GM12878 (cell line): Measurements from ENCODE around the gene UST. TPM values are rescaled to one million over a fixed set of nuclear protein-coding genes. Genes with fewer than 3 reads are reported as not detected.

ENCODE experiments used
- ATAC-seq: fragments of 200-7000 bp; cut with Tn5 transposase; 3 replicates; pipeline ENCODE4 v1.9.1; 2020; ENCODE audit warnings: mild to moderate bottlenecking, moderate library complexity
- BruUV-seq: library from RNA; stranded (reverse); fragments of 400-500 nt; replicated peaks from 2 replicates; lab custom pipeline; 2021; lab: Mats Ljungman, UMichigan
- CTCF ChIA-PET: fragments of 300-600 bp; sonication (Branson Sonifier 250); formaldehyde crosslinking; extraction: SDS; loops from one replicate; lab custom pipeline; 2021; ENCODE audit warnings: inconsistent platforms; lab: Yijun Ruan, JAX
- POLR2A ChIA-PET: fragments of 350-600 bp; formaldehyde crosslinking; extraction: SDS; loops from one replicate; lab custom pipeline; 2021; ENCODE audit warnings: inconsistent platforms; lab: Charles Lee
- RAD21 ChIA-PET: fragments of 300-600 bp; sonication (Branson Sonifier 250); formaldehyde crosslinking; loops from one replicate; lab custom pipeline; 2023; ENCODE audit warnings: antibody characterized with exemption; ENCODE audit not compliant: unreplicated experiment; lab: Charles Lee
- SMC1A ChIA-PET: fragments of 300-600 bp; sonication (Branson Sonifier 250); formaldehyde crosslinking; loops from one replicate; lab custom pipeline; 2023; ENCODE audit not compliant: unreplicated experiment, uncharacterized antibody; lab: Charles Lee
- DNase-seq: peaks from one replicate; pipeline ENCODE4 v3.0.0-alpha.2; 2011; ENCODE audit warnings: low read depth, low spot score
- FAIRE-seq: peaks from 3 replicates; lab custom pipeline; 2011; peaks lifted over from hg19 to GRCh38; lab: Jason Lieb, UNC
- H2AFZ ChIP-seq: 2 replicates; pipeline ENCODE4 v1.6.0; 2011; ENCODE audit warnings: low read depth, low read length, control low read depth; ENCODE audit not compliant: control insufficient read depth
- H3K27ac ChIP-seq: 2 replicates; pipeline ENCODE4 v1.5.1; 2011; ENCODE audit warnings: control low read depth; ENCODE audit not compliant: control insufficient read depth, insufficient read depth
- H3K27me3 ChIP-seq, 2 experiments: replicated peaks in 1 of 2; 2 replicates each; pipeline versions ENCODE4 v1.6.0 to v1.6.1; 2011; ENCODE audit warnings: low read length in 1 of 2; ENCODE audit not compliant: control insufficient read depth in 2 of 2, insufficient read depth in 2 of 2
- H3K36me3 ChIP-seq, 2 experiments: 2 replicates each; pipeline ENCODE4 v1.5.1; 2011; ENCODE audit warnings: low read length in 1 of 2; ENCODE audit not compliant: control insufficient read depth in 2 of 2, insufficient read depth in 2 of 2
- H3K4me1 ChIP-seq: 2 replicates; pipeline ENCODE4 v1.6.1; 2011; ENCODE audit warnings: mild to moderate bottlenecking, low read length, moderate library complexity, mixed read lengths; ENCODE audit not compliant: control insufficient read depth, insufficient read depth
- H3K4me2 ChIP-seq: 2 replicates; pipeline ENCODE4 v1.6.0; 2011; ENCODE audit warnings: control low read depth; ENCODE audit not compliant: control insufficient read depth, insufficient read depth
- H3K4me3 ChIP-seq: fragments of 200-600 bp; sonication (generic); 2 replicates; pipeline ENCODE4 v1.5.1; 2016
- H3K79me2 ChIP-seq: 2 replicates; pipeline ENCODE4 v1.6.0; 2011; ENCODE audit warnings: low read length; ENCODE audit not compliant: control insufficient read depth, insufficient read depth
- H3K9ac ChIP-seq: 2 replicates; pipeline ENCODE4 v1.8.0; 2011; ENCODE audit warnings: low read length, control low read depth, mixed read lengths; ENCODE audit not compliant: control insufficient read depth, insufficient read depth
- H3K9me3 ChIP-seq: replicated peaks from 3 replicates; pipeline ENCODE4 v1.5.1; 2011; ENCODE audit warnings: mild to moderate bottlenecking, low read length; ENCODE audit not compliant: control insufficient read depth, insufficient read depth
- H4K20me1 ChIP-seq: 2 replicates; pipeline ENCODE4 v1.6.0; 2011; ENCODE audit not compliant: control insufficient read depth, insufficient read depth
- ATF2 ChIP-seq: IDR thresholded peaks from 2 replicates; pipeline ENCODE4 v1.6.1; 2012; ENCODE audit warnings: low read length, inconsistent platforms
- EZH2 ChIP-seq: IDR thresholded peaks from 2 replicates; pipeline ENCODE4 v1.6.1; 2012; ENCODE audit warnings: low read depth, mild to moderate bottlenecking, control low read depth, inconsistent platforms, low read length, borderline replicate concordance; ENCODE audit not compliant: control insufficient read depth
- NFXL1 ChIP-seq: fragments of 450-650 bp; IDR thresholded peaks from 2 replicates; pipeline ENCODE4 v1.6.1; 2017; ENCODE audit warnings: antibody characterized with exemption, mild to moderate bottlenecking, borderline replicate concordance
- NR2C2 ChIP-seq: IDR thresholded peaks from 2 replicates; pipeline ENCODE4 v1.6.1; 2011; ENCODE audit warnings: borderline replicate concordance, low read depth; ENCODE audit not compliant: control insufficient read depth, insufficient read length
- PRDM15 ChIP-seq: fragments of 450-650 bp; formaldehyde crosslinking; IDR thresholded peaks from 2 replicates; pipeline ENCODE4 v1.4.0; 2020; ENCODE audit warnings: mild to moderate bottlenecking, moderate library complexity
- RAD51 ChIP-seq: fragments of 450-650 bp; IDR thresholded peaks from 2 replicates; pipeline ENCODE4 v1.6.1; 2016; ENCODE audit warnings: moderate library complexity, mild to moderate bottlenecking, inconsistent platforms
- SIN3A ChIP-seq: IDR thresholded peaks from 2 replicates; pipeline ENCODE4 v1.6.1; 2012; ENCODE audit warnings: low read depth, low read length, improper control_type of control experiment
- ZNF24 ChIP-seq: fragments of 450-650 bp; IDR thresholded peaks from 2 replicates; pipeline ENCODE4 v1.6.1; 2017; ENCODE audit warnings: antibody characterized with exemption, mild to moderate bottlenecking
- WGBS: methylation state at CpG from one replicate; pipeline ENCODE4 v1.1.6; 2016; ENCODE audit warnings: low lambda C conversion rate; ENCODE audit not compliant: insufficient replicate concordance, insufficient coverage; ENCODE audit errors: missing lambda C conversion rate; 5-methylcytosine and 5-hydroxymethylcytosine counted together
- in situ Hi-C: fragments of 300-500 bp; cut with MboI; formaldehyde crosslinking; loops from 9 replicates; pipeline ENCODE4 v1.14.3; 2018; ENCODE audit warnings: mixed read lengths
- intact Hi-C: fragments of 100-400 bp; cut with micrococcal nuclease; formaldehyde crosslinking; loops from one replicate; pipeline ENCODE4 v1.14.2; 2022; ENCODE audit not compliant: unreplicated experiment
- polyA plus RNA-seq, 11 experiments: library from polyadenylated mRNA; depleted of rRNA in 4 of 11; unstranded in 6 of 11; stranded (reverse) in 5 of 11; fragments of >200 nt; fragmentation: Nextera tagmentation in 4 of 11; fragmentation: Illumina TruSeq in 1 of 11; extraction: Ambion mirVana in 4 of 11; extraction: Trizol in 1 of 11; gene quantifications; 1 replicate in 1 of 11; 2 replicates in 10 of 11; pipeline versions ENCODE4 v1.2.1 to v1.2.3, GENCODE V29; 2011 to 2016; ENCODE audit warnings: inconsistent platforms in 2 of 11, missing spikeins in 2 of 11, low read depth in 1 of 11
- total RNA-seq, 4 experiments: library from RNA; depleted of rRNA in 3 of 4; stranded (reverse); fragments of >200 nt in 3 of 4; fragmentation: Illumina TruSeq in 1 of 4; extraction: Trizol in 1 of 4; gene quantifications; 2 replicates each; pipeline versions ENCODE4 v1.2.1 to v1.2.3, GENCODE V29; 2013 to 2021

UST gene
- total and polyA plus RNA-seq, 10 of the 15 experiments (the other 5 are each of a cell fraction or from before 2014, with no cell fraction given): 0.74 to 43.3 (median 2.2) TPM

- BruUV-seq: no TSS peak
- H3K4me3 ChIP-seq: no peak overlapping the region
Observed at GRCh38 chr6:148807784-148808183, 61.0 kb downstream of the UST start.

More at GRCh38 chr6:148807784-148808183, 61.0 kb downstream of the UST start:
- ChIA-PET SMC1A (no interaction called here), RAD21 (no interaction called here), CTCF (no interaction called here), POLR2A (no interaction called here)
- Histone ChIP-seq H3K27ac (no peak overlapping the region), H3K27me3 (no peaks in the 10 kb centered on the region), H3K9me3 (no peaks in the 10 kb centered on the region; the same call in 2 of the 3 replicates), H3K4me2 (no peak overlapping the region), H3K79me2 (no peaks in the 10 kb centered on the region), H4K20me1 (no peaks in the 10 kb centered on the region), H3K9ac (no peak overlapping the region), H3K36me3 (no peaks in the 10 kb centered on the region), H3K4me1 (no peaks in the 10 kb centered on the region)
- intact Hi-C loops: no loop called here
- DNase-seq (no peak), ATAC-seq (no peak; the same call in 2 of the 3 replicates)
- 52% methylated on average over 7 of the region's 7 CpGs for WGBS
- TF ChIP-seq SIN3A (no peak), PRDM15 (CRISPR knock-in tag) (no peak), NFXL1 (no peak), NR2C2 (no peak), ATF2 (no peak), EZH2 (no peak), RAD51 (no peak), ZNF24 (no peak)
- TF ChIP-seq, all 136 proteins: peak for 0
- in situ Hi-C loops: no loop called here
- no peak for FAIRE-seq
- H2AFZ ChIP-seq: no peak overlapping the region
